H1 (cell line): Measurements from ENCODE around the gene RPA3. TPM values are rescaled to one million over a fixed set of nuclear protein-coding genes. Genes with fewer than 3 reads are reported as not detected.

ENCODE experiments used
- CTCF ChIA-PET: fragments of 300-600 bp; sonication (Branson Sonifier 250); formaldehyde crosslinking; loops from one replicate; lab custom pipeline; 2021; ENCODE audit not compliant: partially characterized antibody; lab: Charles Lee
- POLR2A ChIA-PET: fragments of 300-600 bp; sonication (Branson Sonifier 250); formaldehyde crosslinking; loops from one replicate; lab custom pipeline; 2021; ENCODE audit warnings: inconsistent platforms; ENCODE audit not compliant: partially characterized antibody; lab: Charles Lee
- DNase-seq, 2 experiments: peaks; one replicate each; pipeline versions ENCODE4 v3.0.0 to v3.0.0-alpha.2; 2010 to 2022; ENCODE audit warnings: low spot score in 2 of 2, low read depth in 1 of 2, mixed read lengths in 1 of 2
- FAIRE-seq: peaks from 2 replicates; lab custom pipeline; 2011; peaks lifted over from hg19 to GRCh38; lab: Jason Lieb, UNC
- H2AFZ ChIP-seq: 2 replicates; pipeline ENCODE4 v1.8.1; 2012; ENCODE audit warnings: low read length, inconsistent platforms
- H2AK5ac ChIP-seq: 2 replicates; pipeline ENCODE4 v1.6.1; 2013; ENCODE audit warnings: low read depth, low read length
- H2BK120ac ChIP-seq: replicated peaks from 2 replicates; pipeline ENCODE3; 2013; ENCODE audit warnings: low read depth, low read length, inconsistent platforms
- H2BK12ac ChIP-seq: 2 replicates; pipeline ENCODE4 v1.6.1; 2013; ENCODE audit warnings: low read depth, low read length
- H2BK15ac ChIP-seq: 2 replicates; pipeline ENCODE4 v1.6.1; 2013; ENCODE audit warnings: low read length
- H2BK20ac ChIP-seq: 2 replicates; pipeline ENCODE4 v1.6.1; 2013; ENCODE audit warnings: low read length
- H2BK5ac ChIP-seq: 2 replicates; pipeline ENCODE4 v1.6.1; 2013; ENCODE audit warnings: low read depth, low read length
- H3K14ac ChIP-seq: 2 replicates; pipeline ENCODE4 v1.6.1; 2013; ENCODE audit warnings: inconsistent platforms; ENCODE audit not compliant: insufficient read length
- H3K18ac ChIP-seq: 2 replicates; pipeline ENCODE4 v1.6.1; 2013; ENCODE audit warnings: low read length; ENCODE audit errors: extremely low read depth
- H3K23ac ChIP-seq: 2 replicates; pipeline ENCODE4 v1.6.1; 2013; ENCODE audit warnings: inconsistent platforms; ENCODE audit not compliant: insufficient read length
- H3K23me2 ChIP-seq: 2 replicates; pipeline ENCODE4 v1.6.1; 2013; ENCODE audit warnings: low read depth, low read length
- H3K27ac ChIP-seq: 2 replicates; pipeline ENCODE4 v1.6.1; 2011; ENCODE audit warnings: low read depth, low read length, inconsistent platforms
- H3K27me3 ChIP-seq, 4 experiments: replicated peaks in 1 of 4; 1 replicate in 1 of 4; 2 replicates in 3 of 4; pipeline versions ENCODE4 v1.6.1 to v1.8.1; 2011 to 2013; ENCODE audit warnings: low read length in 3 of 4, mild to moderate bottlenecking in 3 of 4, inconsistent platforms in 2 of 4, mixed read lengths in 2 of 4, moderate library complexity in 1 of 4; ENCODE audit not compliant: control insufficient read depth in 3 of 4, insufficient read depth in 3 of 4; ENCODE audit errors: extremely low read depth in 1 of 4
- H3K36me3 ChIP-seq, 4 experiments: 2 replicates each; pipeline versions ENCODE4 v1.6.1 to v1.8.1; 2011 to 2013; ENCODE audit warnings: mild to moderate bottlenecking in 4 of 4, low read length in 3 of 4, moderate library complexity in 2 of 4, control low read depth in 1 of 4, inconsistent platforms in 1 of 4; ENCODE audit not compliant: insufficient read depth in 4 of 4, control insufficient read depth in 2 of 4
- H3K4ac ChIP-seq: replicated peaks from 2 replicates; pipeline ENCODE3; 2013; ENCODE audit warnings: low read length, low read depth, mixed read lengths, inconsistent platforms; ENCODE audit not compliant: insufficient read length
- H3K4me1 ChIP-seq, 4 experiments: replicated peaks in 1 of 4; 1 replicate in 1 of 4; 2 replicates in 3 of 4; pipeline versions ENCODE4 v1.6.1 to v1.8.1; 2011 to 2013; ENCODE audit warnings: low read length in 3 of 4, inconsistent platforms in 2 of 4, mixed read lengths in 1 of 4; ENCODE audit not compliant: insufficient read depth in 4 of 4, control insufficient read depth in 3 of 4
- H3K4me2 ChIP-seq, 2 experiments: 2 replicates each; pipeline versions ENCODE4 v1.6.1 to v1.8.1; 2011 to 2013; ENCODE audit warnings: low read depth in 2 of 2, low read length in 2 of 2, control low read depth in 1 of 2, inconsistent platforms in 1 of 2, mild to moderate bottlenecking in 1 of 2; ENCODE audit not compliant: insufficient read depth in 1 of 2
- H3K4me3 ChIP-seq, 4 experiments: fragments of 200-600, 300-600 bp in 1 of 4; sonication (generic), shearing (Covaris generic), sonication (Bioruptor Twin) in 1 of 4; 2 replicates each; pipeline versions ENCODE4 v1.5.1 to v1.8.1; 2011 to 2016; ENCODE audit warnings: low read length in 4 of 4, low read depth in 3 of 4, control low read depth in 2 of 4, inconsistent platforms in 2 of 4, mild to moderate bottlenecking in 2 of 4, mixed read lengths in 1 of 4, moderate library complexity in 1 of 4; ENCODE audit not compliant: insufficient read depth in 2 of 4; ENCODE audit errors: extremely low read depth in 1 of 4
- H3K56ac ChIP-seq: replicated peaks from 2 replicates; pipeline ENCODE3; 2013; ENCODE audit warnings: low read depth, mild to moderate bottlenecking, mixed read lengths, low read length, inconsistent platforms; ENCODE audit not compliant: insufficient read length
- H3K79me1 ChIP-seq: 2 replicates; pipeline ENCODE4 v1.6.1; 2013; ENCODE audit warnings: low read depth, low read length, control low read depth
- H3K79me2 ChIP-seq, 2 experiments: 2 replicates each; pipeline versions ENCODE4 v1.6.1 to v1.8.1; 2012 to 2013; ENCODE audit warnings: low read length in 2 of 2, mild to moderate bottlenecking in 2 of 2, inconsistent platforms in 1 of 2; ENCODE audit not compliant: insufficient read depth in 2 of 2, control insufficient read depth in 1 of 2
- H3K9ac ChIP-seq, 4 experiments: replicated peaks in 1 of 4; 1 replicate in 1 of 4; 2 replicates in 3 of 4; pipeline versions ENCODE4 v1.6.1 to v1.8.1; 2011 to 2013; ENCODE audit warnings: low read depth in 3 of 4, low read length in 3 of 4, control low read depth in 2 of 4, mild to moderate bottlenecking in 2 of 4, moderate library complexity in 2 of 4, inconsistent platforms in 1 of 4; ENCODE audit errors: extremely low read depth in 1 of 4
- H3K9me3 ChIP-seq, 2 experiments: 2 replicates each; pipeline versions ENCODE4 v1.6.1 to v1.8.1; 2012 to 2013; ENCODE audit warnings: mild to moderate bottlenecking in 2 of 2, moderate library complexity in 2 of 2, control low read depth in 1 of 2, inconsistent platforms in 1 of 2, low read depth in 1 of 2, low read length in 1 of 2, mixed read lengths in 1 of 2; ENCODE audit not compliant: insufficient read depth in 2 of 2
- H4K20me1 ChIP-seq, 2 experiments: replicated peaks in 1 of 2; 2 replicates each; pipeline versions ENCODE3 to v1.8.1; 2011 to 2013; ENCODE audit warnings: inconsistent platforms in 2 of 2, low read length in 2 of 2, mild to moderate bottlenecking in 1 of 2; ENCODE audit not compliant: insufficient read depth in 2 of 2, control insufficient read depth in 1 of 2
- H4K5ac ChIP-seq: 2 replicates; pipeline ENCODE4 v1.6.1; 2013; ENCODE audit warnings: low read length, low read depth, mixed read lengths, inconsistent platforms; ENCODE audit not compliant: insufficient read length
- H4K8ac ChIP-seq: 2 replicates; pipeline ENCODE4 v1.8.0; 2013; ENCODE audit warnings: mild to moderate bottlenecking, moderate library complexity, low read length, inconsistent platforms; ENCODE audit not compliant: insufficient read depth; ENCODE audit errors: extremely low read depth
- H4K91ac ChIP-seq: replicated peaks from 2 replicates; pipeline ENCODE3; 2013; ENCODE audit warnings: low read length, mixed read lengths, inconsistent platforms; ENCODE audit not compliant: insufficient read length
- CTBP2 ChIP-seq: IDR thresholded peaks from 2 replicates; pipeline ENCODE4 v1.7.0; 2011; ENCODE audit warnings: borderline replicate concordance, mild to moderate bottlenecking, moderate library complexity, mixed read lengths, low read length; ENCODE audit not compliant: insufficient read depth, insufficient read length
- JUN ChIP-seq: IDR thresholded peaks from 2 replicates; pipeline ENCODE4 v1.6.1; 2011; ENCODE audit warnings: low read depth, mild to moderate bottlenecking, improper control_type of control experiment, low read length
- MAFK ChIP-seq: IDR thresholded peaks from 2 replicates; pipeline ENCODE4 v1.6.1; 2012; ENCODE audit warnings: low read depth, mild to moderate bottlenecking, improper control_type of control experiment, low read length
- PHF8 ChIP-seq: fragments of 200-600 bp; sonication (generic); conservative IDR thresholded peaks from 2 replicates; pipeline ENCODE4 v1.7.1; 2012; ENCODE audit warnings: low read depth, mild to moderate bottlenecking, inconsistent platforms, low read length, moderate library complexity
- POLR2AphosphoS5 ChIP-seq: IDR thresholded peaks from 2 replicates; pipeline ENCODE4 v1.6.1; 2011; ENCODE audit warnings: low read depth, low read length
- POU5F1 ChIP-seq: IDR thresholded peaks from 2 replicates; pipeline ENCODE4 v1.6.1; 2011; ENCODE audit warnings: low read depth, mild to moderate bottlenecking, low read length, moderate library complexity
- RBBP5 ChIP-seq: IDR thresholded peaks from 2 replicates; pipeline ENCODE4 v1.7.1; 2012; ENCODE audit warnings: low read depth, mild to moderate bottlenecking, inconsistent platforms, low read length, moderate library complexity, borderline replicate concordance
- TCF12 ChIP-seq: IDR thresholded peaks from 2 replicates; pipeline ENCODE4 v1.6.1; 2011; ENCODE audit warnings: low read depth, mild to moderate bottlenecking, low read length
- WGBS, 2 experiments: shearing (Covaris generic) in 1 of 2; methylation state at CpG; one replicate each; pipeline versions ENCODE4 v1.1.6 to v1.1.7; 2013 to 2015; ENCODE audit warnings: low lambda C conversion rate in 2 of 2, mixed read lengths in 2 of 2, inconsistent platforms in 1 of 2, low coverage in 1 of 2, missing lambda C conversion rate in 1 of 2; ENCODE audit not compliant: insufficient replicate concordance in 2 of 2, insufficient coverage in 1 of 2, insufficient read length in 1 of 2; ENCODE audit errors: extremely low coverage in 1 of 2, missing lambda C conversion rate in 1 of 2; 5-methylcytosine and 5-hydroxymethylcytosine counted together
- polyA plus RNA-seq, 7 experiments: library from polyadenylated mRNA; depleted of rRNA in 3 of 7; stranded (reverse) in 5 of 7; unstranded in 2 of 7; fragments of >200 nt in 5 of 7; fragments of 200-250 nt in 2 of 7; gene quantifications; 1 replicate in 5 of 7; 2 replicates in 1 of 7; 4 replicates in 1 of 7; pipeline versions ENCODE4 v1.2.1 to v1.2.3, GENCODE V29; 2011 to 2013; ENCODE audit warnings: missing spikeins in 2 of 7, mixed read lengths in 2 of 7
- total RNA-seq: library from RNA; stranded (reverse); fragmentation: NEBNext Ultra II Directional; extraction: Animal tissue kit (Norgen Biotek cat#: 25700); gene quantifications from 2 replicates; pipeline ENCODE4 v1.2.1, GENCODE V29; 2021

The RPA3 gene
- total and polyA plus RNA-seq, 2 of the 8 experiments (the other 6 are each of a cell fraction or from before 2014, with no cell fraction given): 60.2 to 105 TPM

DNA sequence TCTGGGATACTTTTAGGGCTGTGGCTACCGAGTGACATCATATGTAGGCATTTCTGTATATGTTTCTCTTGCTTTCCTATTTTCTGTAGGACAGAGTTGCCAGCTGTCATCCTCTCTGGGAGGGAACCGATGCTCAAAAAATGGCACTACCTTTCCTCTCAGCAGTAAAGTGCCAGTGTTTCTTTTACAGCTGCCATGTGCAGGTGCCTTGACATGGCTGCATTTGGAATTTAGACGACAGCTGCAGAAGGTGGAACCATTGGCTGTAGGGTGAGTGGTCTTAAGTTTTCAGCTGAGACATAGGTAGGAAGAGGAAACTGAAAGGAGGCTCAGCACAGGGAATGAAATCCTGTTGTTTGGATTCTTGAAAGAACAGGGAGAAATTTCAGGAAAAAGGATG, 20.2 kb upstream of the RPA3 start:
- Histone ChIP-seq H3K4me3 (no peak overlapping the region), H2BK5ac (no peak overlapping the region), H3K36me3 (no peaks in the 10 kb centered on the region), H2BK15ac (no peak overlapping the region), H3K4me1 (peaks cover 0 to 7% (median 3%) of the 10 kb centered on the region in 4 experiments; a peak in 1 of 7 replicates), H3K9ac (no peak overlapping the region), H3K18ac (no peak overlapping the region), H2BK12ac (no peak overlapping the region), H4K8ac (no peak overlapping the region), H3K4ac (no peak overlapping the region), H3K27ac (no peak overlapping the region), H3K56ac (no peak overlapping the region), H4K20me1 (no peaks in the 10 kb centered on the region), H2AFZ (no peak overlapping the region), H3K23ac (no peak overlapping the region), H2AK5ac (no peak overlapping the region), H3K9me3 (no peaks in the 10 kb centered on the region; a peak in 1 of 4 replicates), H2BK120ac (no peak overlapping the region), H3K27me3 (no peaks in the 10 kb centered on the region), H3K23me2 (no peaks in the 10 kb centered on the region)
- ChIA-PET CTCF (interaction anchor here (1.0 to 2.0 kb wide), 4 partner anchors 8 to 476 kb away, joined by 4 read pairs; no protein-coding TSS in a partner anchor), POLR2A (interaction anchor here (0.6 kb wide), 1 partner anchor 154 kb away, joined by 3 read pairs; no protein-coding TSS in a partner anchor)
- FAIRE-seq (no peak), DNase-seq (no peak)
- WGBS, 2 experiments: 87% methylated on average over 3 of the region's 3 CpGs; no CpG with 5 or more reads in 1 of the 2 experiments
- TF ChIP-seq JUN: no peak
- no peak for TF ChIP-seq CTBP2
- TF ChIP-seq POLR2AphosphoS5: no peak
- no peak for TF ChIP-seq POU5F1
- TF ChIP-seq MAFK: no peak
- no peak for TF ChIP-seq TCF12
- no peak for TF ChIP-seq RBBP5
- no peak for TF ChIP-seq PHF8
- TF ChIP-seq, all 59 proteins: peak for 0
- no peak overlapping the region for H4K5ac ChIP-seq
- H2BK20ac ChIP-seq: no peak overlapping the region
- H4K91ac ChIP-seq: no peak overlapping the region
- H3K14ac ChIP-seq: no peak overlapping the region
- no peaks in the 10 kb centered on the region for H3K79me1 ChIP-seq
- H3K79me2 ChIP-seq: no peaks in the 10 kb centered on the region
- no peak overlapping the region for H3K4me2 ChIP-seq
